SH-SY5Y (cell line): Measurements from ENCODE around the gene RIGI.

Experiments used
- GATA2 ChIP-seq: IDR thresholded peaks from 2 replicates; pipeline ENCODE4 v1.6.1; 2011; ENCODE audit warnings: mild to moderate bottlenecking, low read depth, low read length
- GATA3 ChIP-seq: IDR thresholded peaks from 2 replicates; pipeline ENCODE4 v1.6.1; 2011; ENCODE audit warnings: low read depth, mild to moderate bottlenecking, low read length, moderate library complexity

DNA sequence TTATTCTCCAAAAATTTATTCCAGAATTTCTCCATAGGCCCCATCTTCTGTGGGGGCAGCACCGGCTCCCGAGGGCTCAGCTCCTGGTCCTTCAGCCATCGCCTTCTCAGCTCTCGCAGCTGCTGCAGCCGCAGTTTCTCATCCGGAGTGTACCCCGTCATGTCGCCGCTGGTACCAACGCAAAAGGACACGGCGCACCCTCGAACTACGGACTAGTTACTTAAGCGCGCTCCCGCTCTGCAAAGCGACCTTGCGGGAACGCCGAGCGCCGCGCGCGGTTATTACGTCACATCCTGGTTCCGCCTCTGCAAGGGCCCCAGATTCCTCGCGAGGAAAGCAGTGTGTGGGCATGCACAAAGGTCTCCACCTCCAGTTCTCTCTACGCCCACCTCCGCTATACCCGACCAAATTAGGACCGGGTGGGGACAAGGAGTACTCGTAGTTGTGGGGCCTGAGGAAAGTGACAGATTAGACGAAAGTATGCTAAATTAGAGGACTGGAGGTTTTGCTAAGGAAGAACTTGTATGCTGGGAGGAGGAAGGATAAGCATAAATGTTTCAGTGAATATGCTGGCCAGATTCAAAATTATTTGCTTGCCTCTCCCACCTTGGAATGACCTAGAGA lies 47.0 kb upstream of the RIGI start, which contains the start of gene NDUFB6:
- no peak for TF ChIP-seq GATA2
- TF ChIP-seq GATA3: no peak
